Activated CD4-positive, alpha-beta T cell treated with anti-CD3 and anti-CD28 coated beads, Interleukin-2, amount 50 U/mL, for 1 hour (primary cell): ENCODE results near the gene FSTL1.
"Not testable (repeated sequence)": the region's sequence is repeated elsewhere in the genome, so short reads cannot be mapped to it uniquely, and the experiment has no call there.

Experiments
- DNase-seq: peaks from one replicate; pipeline ENCODE4 v3.0.0-alpha.2; 2020

FSTL1 gene

DNA sequence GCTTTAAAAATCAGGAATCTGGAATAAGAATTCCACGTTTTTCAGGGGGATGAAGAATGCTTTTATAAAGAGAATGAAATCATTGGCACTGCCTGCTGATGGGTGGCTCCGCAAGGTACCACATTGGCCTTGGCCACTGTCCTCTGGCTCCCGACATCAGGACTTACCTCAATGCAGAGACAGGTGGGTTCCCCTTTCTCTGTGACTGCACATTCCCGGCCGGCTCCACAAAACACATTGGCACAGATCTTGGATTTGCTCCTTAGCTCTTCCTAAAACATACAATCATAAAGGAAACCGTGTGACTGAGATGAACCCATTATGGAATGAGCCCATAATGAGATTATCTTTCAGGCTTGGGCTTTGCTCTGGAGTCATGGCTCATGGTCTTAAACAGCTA lies 35.0 kb downstream of the FSTL1 start:
- no peak for DNase-seq

GRCh38 chr3:120410541-120410940 lies 40.3 kb downstream of the FSTL1 start:
- DNase-seq = no peak

DNA sequence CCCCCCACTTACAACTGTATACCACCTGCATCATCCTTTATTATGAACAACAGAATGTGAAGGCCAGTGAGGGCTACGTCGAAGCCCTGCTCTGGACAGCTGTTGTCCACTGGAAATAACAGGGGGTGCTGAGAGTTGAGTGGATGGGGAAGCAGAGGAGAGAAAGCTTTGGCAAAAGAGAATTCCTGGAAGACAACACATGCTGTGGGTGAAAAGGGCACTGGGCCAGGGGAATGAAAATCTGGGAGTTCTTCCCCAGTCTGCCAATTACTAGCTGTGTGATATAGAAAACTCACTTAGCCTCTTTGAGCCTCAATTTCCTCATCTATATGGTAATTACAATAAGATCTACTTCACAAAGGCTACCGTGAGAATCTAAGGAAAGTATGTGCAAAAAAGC lies 40.7 kb downstream of the FSTL1 start:
- no peak for DNase-seq

DNA sequence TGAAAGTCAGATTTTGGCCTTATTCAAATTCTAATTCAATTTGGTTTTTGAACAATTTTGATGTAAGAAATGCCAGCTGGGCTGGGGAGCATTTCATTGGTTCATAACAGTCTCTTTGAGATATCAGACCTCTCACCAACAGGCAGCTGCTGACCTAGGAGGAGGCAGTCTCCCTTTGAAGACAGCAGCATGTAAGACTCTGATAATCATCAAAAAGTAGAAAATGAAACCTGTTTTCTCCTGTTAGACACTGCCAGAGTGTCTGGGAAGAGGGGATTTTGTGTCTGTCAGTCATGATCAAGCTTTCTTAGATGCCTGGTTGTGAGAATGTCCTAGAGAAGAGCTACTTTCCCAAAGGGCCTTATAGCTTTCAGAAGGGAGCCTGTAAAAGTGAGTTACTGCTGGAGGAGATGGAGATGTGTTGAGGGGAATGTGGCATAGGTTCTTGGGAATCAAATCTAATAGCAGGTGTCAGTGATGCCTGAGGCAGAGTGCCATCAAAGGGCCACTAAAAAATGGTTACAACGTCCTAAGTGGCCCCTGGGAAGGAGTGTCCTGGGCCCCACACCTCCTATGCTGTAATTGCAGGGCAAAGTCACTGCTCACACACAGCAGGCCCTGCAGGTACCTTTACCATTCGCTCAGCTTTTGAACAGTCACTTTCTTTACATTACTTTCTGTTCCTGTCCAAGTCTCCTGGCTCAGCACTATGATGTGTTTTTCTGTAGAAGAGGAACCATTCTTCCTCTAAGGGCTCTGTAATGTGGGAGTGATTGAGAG lies 43.1 kb downstream of the FSTL1 start:
- DNase-seq = no peak

DNA sequence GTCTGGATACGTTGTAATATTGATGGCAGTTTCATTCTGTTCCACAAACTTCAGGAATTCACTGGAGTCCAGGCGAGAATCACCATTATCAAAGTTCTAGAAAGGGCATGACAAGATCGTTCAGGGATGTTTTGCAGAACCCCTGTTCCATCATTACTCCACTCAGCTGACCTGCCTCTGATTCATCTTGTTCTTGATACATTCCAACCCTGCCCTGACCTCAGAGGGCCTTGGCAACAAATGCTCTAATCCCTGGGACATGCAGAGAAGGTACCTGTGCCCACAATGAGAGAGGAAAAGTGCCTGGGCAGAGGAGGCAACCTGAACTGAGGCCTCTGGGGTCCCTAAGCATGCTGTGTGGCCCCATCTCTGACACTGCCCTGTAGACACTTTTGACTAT lies 45.9 kb downstream of the FSTL1 start:
- DNase-seq = no peak

DNA sequence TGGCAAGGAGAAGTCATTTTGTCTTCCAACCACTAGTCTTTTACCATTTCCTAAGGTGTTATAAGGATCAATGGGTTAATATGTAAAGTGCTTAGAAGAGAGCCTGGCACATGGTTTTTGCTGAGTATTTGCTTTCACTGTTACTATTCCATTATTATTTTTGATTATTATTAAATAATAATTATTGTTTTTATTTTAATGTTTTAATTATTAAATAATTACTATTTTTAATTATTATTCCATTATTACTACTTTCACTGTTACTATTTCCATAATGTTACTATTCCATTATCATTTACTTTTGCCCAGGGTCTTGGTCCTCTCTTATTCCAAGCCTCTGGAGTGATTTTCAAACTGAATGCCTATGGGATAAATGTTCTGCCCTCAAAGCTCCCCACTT lies 48.5 kb downstream of the FSTL1 start:
- DNase-seq = no peak

GRCh38 chr3:120399372-120399771 lies 51.4 kb downstream of the FSTL1 start:
- DNase-seq = no peak

DNA sequence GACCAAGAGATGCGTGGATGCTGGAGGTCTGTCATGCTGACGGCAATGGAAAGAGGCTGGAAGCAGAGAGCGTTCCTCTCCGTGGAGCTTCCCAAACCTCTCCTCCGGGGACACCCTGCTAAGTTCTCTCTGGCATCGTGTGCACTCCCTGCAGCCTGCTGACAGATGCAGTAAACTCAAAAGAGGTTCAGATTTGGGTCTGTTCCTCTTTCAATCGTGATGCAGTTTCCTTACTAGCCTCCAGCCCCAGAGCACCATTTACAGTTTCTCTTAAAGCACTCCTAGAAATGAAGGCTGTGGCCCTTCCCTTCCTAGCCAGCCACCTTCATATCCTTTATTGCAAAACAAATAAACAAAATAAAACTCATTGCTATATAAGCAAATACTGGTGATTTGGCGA lies 54.3 kb downstream of the FSTL1 start:
- no peak for DNase-seq

GRCh38 chr3:120394347-120394746 lies 56.4 kb downstream of the FSTL1 start:
- no peak for DNase-seq

- DNase-seq = no peak
These were observed 57.0 kb downstream of the FSTL1 start for GRCh38 chr3:120393761-120394160.

DNA sequence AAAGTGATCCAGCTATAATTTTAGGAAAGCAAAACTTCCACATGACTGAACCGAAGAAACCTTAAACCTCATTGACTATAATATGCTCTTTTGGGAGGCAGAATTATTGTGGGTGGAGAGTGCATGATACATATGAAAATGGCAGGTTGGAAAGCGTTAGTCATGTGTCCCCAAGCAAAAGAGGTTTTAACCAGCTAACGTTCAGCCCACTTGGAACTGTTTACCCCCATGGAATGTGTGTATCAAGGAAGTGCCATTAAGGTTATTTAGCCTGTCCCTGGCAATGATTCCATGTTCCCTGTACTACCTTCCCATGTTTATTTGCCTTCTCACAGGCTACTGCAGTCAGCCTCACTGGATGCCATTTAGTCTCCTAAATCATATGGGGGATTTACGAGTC lies 57.5 kb downstream of the FSTL1 start:
- DNase-seq = no peak

DNA sequence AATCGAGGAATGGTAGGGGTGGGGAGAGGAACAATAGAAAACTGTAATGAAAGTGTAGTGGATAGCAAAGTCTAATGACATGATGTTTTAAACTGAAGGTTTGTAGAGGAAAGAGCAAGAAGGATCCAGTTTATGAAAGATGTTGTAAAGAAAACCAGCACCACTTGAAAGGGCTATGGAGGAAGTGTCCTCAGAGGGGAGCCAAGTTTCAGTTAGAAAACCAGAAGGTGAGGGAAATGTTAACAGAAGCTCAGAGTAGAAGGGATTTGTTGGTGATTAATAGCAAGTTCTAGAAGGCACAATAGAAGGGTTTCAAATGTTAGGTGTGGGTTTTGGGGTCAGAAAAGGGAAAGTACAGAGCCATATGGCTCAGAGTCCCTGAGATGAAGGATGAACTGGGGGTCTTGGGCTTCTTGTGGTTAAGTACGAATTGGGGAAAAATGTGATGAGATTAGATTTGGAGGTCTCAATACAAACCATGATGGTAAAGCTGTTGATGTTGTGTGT lies 67.8 kb downstream of the FSTL1 start:
- DNase-seq = no peak

GRCh38 chr3:120381503-120381902 lies 69.3 kb downstream of the FSTL1 start:
- DNase-seq = no peak

DNA sequence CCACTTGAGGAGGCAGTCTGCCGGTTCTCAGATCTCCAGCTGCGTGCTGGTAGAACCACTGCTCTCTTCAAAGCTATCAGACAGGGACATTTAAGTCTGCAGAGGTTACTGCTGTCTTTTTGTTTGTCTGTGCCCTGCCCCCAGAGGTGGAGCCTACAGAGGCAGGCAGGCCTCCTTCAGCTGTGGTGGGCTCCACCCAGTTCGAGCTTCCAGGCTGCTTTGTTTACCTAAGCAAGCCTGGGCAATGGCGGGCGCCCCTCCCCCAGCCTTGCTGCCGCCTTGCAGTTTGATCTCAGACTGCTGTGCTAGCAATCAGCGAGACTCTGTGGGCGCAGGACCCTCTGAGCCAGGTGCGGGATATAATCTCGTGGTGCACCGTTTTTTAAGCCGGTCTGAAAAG lies 72.8 kb downstream of the FSTL1 start:
- DNase-seq = not testable (repeated sequence)

DNA sequence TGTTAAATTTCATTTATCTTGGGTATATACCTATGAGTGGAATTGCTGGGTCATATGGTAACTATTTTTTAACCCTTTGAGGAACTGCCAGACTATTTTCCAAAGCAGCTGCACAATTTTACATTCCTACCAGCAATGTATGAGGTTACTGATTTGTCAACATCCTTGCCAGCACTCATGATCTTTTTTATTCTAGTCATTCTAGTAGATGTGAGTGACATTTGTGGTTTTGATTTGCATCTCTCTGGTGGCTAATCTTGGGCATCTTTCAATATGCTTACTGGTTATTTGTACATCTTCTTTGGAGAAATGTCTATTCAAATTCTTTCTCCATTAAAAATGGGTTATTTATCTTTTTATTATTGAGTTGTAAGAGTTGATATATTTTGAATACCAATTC lies 80.3 kb downstream of the FSTL1 start:
- no peak for DNase-seq

GRCh38 chr3:120369037-120369467 lies 81.7 kb downstream of the FSTL1 start:
- DNase-seq = no peak

GRCh38 chr3:120368172-120368571 lies 82.6 kb downstream of the FSTL1 start:
- no peak for DNase-seq

DNA sequence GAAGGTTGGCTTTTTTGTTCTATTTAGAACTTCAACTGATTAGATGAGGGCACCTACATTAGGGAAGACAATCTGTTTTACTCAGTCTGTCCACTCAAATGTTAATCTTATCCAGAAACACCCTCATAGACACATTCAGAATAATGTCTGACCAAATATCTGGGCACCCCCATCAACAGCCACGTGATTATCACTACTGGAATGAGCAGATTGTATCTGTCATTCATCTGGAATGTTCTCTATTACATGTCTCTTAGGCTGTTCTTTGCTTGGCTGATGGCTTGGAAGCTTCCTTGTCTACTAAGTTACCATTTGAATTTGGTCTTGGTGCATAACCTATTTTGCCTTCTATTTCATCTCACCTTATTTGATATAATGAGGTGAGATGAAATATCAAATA lies 86.0 kb downstream of the FSTL1 start:
- DNase-seq = no peak

GRCh38 chr3:120364101-120364500 lies 86.7 kb downstream of the FSTL1 start:
- DNase-seq = no peak

DNA sequence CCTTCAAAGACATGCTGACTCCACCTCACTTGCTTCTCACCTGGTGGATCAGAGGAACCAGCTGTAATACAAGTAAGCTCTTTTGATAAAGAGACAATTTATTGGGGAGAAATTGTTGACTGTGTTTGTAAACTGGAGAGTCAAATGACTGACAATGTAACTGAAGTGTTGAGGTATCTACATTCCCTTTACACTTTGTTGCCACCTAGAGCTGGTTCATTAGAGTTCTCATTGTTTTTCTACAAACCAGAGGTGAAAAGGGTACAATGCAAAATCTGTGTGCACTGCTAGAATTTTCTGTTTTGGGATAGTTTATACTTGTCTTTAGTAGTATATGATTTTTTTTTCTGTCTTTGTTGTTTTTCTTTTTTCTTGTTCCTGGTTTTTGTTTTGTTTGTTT lies 93.0 kb downstream of the FSTL1 start:
- no peak for DNase-seq

DNA sequence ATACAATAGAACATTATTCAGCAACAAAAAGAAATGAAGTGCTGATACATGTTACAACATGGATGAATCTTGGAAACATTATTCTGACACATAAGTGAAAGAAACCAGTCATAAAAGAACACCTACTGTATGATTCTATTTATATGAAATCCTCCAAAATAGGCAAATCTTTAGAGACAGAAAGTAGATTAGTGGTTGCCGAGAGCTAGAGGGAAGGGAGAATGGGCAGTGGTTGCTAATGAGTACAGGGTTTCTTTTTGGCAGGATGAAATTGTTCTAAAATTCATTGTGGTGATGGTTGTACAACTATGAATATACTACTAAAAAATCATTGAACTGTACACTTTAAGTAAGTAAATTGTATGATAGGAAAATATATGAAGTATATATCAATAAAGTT lies 95.3 kb downstream of the FSTL1 start:
- DNase-seq = no peak

DNA sequence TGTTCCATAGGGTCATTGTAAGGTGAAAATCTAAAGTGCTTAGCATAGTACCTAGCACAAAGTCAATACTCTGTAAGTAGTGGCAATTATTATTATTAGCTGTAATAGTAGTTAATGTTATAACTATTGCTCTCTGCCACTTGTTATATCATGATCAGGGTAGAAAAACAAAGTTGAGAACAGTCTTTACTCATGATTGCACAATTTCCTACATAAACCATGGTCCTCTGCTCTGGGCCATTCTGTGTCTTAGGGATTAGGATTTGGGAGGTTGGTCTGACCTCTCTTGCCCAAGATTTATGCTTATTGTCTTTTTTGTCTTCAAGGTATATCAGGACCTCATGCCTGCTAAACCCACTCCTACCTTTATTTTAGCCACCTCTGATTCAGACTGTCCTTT lies 97.3 kb downstream of the FSTL1 start:
- DNase-seq = no peak

- no peak for DNase-seq
These were observed 98.8 kb downstream of the FSTL1 start for GRCh38 chr3:120352017-120352416.

DNA sequence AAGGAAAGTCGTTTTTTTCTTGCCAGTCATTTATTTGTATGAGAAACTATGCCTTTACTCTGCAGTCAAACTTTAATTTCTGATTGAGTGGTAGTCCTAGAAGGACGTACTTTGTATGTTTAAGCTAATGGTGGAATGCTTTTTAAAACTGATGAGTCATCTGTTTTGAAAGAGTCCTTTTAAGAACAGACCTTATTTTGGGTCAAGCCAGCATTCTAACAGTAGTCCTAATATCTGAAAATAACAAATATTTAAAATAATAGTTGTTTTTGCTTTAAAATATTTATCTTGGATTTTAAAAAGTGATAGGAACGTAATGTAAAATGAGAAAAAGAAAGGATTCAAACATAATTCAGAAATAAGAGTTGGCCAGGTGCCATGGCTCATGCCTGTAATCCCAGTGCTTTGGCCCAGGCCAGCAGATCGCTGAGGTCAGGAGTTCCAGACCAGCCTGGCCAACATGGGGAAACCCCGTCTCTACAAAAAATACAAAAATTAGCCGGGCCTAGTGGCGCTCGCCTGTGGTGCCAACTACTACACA lies 100.3 kb downstream of the FSTL1 start:
- DNase-seq = no peak

GRCh38 chr3:120349855-120350125 lies 101.0 kb downstream of the FSTL1 start:
- no peak for DNase-seq
